ENCODE measurements around the gene PARD3B. TPM values are rescaled to one million over a fixed set of nuclear protein-coding genes. Genes with fewer than 3 reads are reported as not detected.

PARD3B gene
- total RNA-seq, 1 experiment from 2014 or later = 7.6 TPM

DNA sequence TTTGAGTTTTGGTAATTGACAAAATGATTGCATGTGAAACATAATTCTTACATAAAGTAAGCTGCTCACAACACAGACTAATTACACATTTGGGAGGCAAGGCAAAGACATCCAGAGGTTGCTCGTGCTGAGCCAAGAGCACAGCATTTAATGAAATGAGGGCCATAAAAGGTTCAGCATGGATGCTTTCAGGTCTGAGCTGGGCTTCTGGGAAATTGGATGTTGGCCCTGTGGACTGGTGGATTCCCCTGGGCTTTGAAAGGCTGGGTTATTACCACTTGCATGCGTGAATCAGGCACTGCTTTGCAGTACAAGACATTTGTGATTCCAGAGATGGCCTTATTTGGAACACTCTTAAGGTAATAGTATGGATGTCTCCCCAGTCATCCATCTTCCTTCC lies 603.5 kb downstream of the PARD3B start:
- Histone ChIP-seq H3K36me3 (ENCODE audit: insufficient read depth, low read length, poor library complexity, severe bottlenecking) (no peaks in the 10 kb centered on the region), H3K27ac (ENCODE audit: low read depth, low read length, poor library complexity, severe bottlenecking) (no peak overlapping the region), H3K9me3 (ENCODE audit: low read depth, low read length, poor library complexity, severe bottlenecking) (no peaks in the 10 kb centered on the region), H3K4me3 (ENCODE audit: low read depth, low read length, poor library complexity, severe bottlenecking) (no peak overlapping the region), H3K4me1 (ENCODE audit: insufficient read depth, low read length, poor library complexity, severe bottlenecking) (no peaks in the 10 kb centered on the region), H3K27me3 (replicated peaks; ENCODE audit: insufficient read depth, low read depth, low read length, poor library complexity) (no peaks in the 10 kb centered on the region)
- BruUV-seq (replicated peaks) = no TSS peak
- intact Hi-C loops (cut with micrococcal nuclease; ENCODE audit: unreplicated experiment) = no loop called here
- no peak for TF ChIP-seq EZH2 (IDR thresholded peaks at IDR 0.05; ENCODE audit: borderline replicate concordance, low read depth, low read length, poor library complexity, severe bottlenecking)
- TF ChIP-seq, protein P1, sequence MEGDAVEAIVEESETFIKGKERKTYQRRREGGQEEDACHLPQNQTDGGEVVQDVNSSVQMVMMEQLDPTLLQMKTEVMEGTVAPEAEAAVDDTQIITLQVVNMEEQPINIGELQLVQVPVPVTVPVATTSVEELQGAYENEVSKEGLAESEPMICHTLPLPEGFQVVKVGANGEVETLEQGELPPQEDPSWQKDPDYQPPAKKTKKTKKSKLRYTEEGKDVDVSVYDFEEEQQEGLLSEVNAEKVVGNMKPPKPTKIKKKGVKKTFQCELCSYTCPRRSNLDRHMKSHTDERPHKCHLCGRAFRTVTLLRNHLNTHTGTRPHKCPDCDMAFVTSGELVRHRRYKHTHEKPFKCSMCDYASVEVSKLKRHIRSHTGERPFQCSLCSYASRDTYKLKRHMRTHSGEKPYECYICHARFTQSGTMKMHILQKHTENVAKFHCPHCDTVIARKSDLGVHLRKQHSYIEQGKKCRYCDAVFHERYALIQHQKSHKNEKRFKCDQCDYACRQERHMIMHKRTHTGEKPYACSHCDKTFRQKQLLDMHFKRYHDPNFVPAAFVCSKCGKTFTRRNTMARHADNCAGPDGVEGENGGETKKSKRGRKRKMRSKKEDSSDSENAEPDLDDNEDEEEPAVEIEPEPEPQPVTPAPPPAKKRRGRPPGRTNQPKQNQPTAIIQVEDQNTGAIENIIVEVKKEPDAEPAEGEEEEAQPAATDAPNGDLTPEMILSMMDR (conservative IDR thresholded peaks at IDR 0.05; ENCODE audit: low read depth, low read length) = no peak
- CTCF ChIA-PET = no interaction called here
- POLR2A ChIA-PET (ENCODE audit: low non-redundant PET) = no interaction called here
- no peak for DNase-seq (ENCODE audit: low spot score)

DNA sequence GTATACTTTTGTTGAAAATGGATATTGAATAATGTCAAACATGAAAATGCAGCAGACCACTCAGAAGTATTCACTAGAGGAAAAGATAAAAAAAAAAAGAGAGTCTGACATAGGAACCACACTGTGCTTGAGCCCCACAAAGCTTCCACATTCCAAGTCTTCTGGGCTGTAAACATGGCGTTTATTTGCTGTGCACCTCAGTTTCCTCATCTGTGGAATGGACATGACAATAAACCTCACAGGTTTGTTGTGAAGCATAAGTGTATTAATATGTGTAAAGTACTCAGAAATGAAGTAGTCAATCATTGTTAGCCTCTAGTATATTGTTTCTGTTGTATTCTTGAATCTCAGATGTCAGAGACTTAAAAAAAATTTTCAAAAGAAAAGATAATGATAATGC lies 611.2 kb downstream of the PARD3B start:
- H3K27ac ChIP-seq (ENCODE audit: low read depth, low read length, poor library complexity, severe bottlenecking) = no peak overlapping the region
- BruUV-seq (replicated peaks) = no TSS peak
- TF ChIP-seq EZH2 (IDR thresholded peaks at IDR 0.05; ENCODE audit: borderline replicate concordance, low read depth, low read length, poor library complexity, severe bottlenecking) = no peak
- TF ChIP-seq, protein P1 (conservative IDR thresholded peaks at IDR 0.05; ENCODE audit: low read depth, low read length) = no peak
- H3K4me1 ChIP-seq (ENCODE audit: insufficient read depth, low read length, poor library complexity, severe bottlenecking) = peaks cover 6% of the 10 kb centered on the region
- H3K9me3 ChIP-seq (ENCODE audit: low read depth, low read length, poor library complexity, severe bottlenecking) = no peaks in the 10 kb centered on the region
- no peak for DNase-seq (ENCODE audit: low spot score)
- H3K27me3 ChIP-seq (replicated peaks; ENCODE audit: insufficient read depth, low read depth, low read length, poor library complexity) = no peaks in the 10 kb centered on the region
- H3K36me3 ChIP-seq (ENCODE audit: insufficient read depth, low read length, poor library complexity, severe bottlenecking) = no peaks in the 10 kb centered on the region
- intact Hi-C loops (cut with micrococcal nuclease; ENCODE audit: unreplicated experiment) = no loop called here
- ChIA-PET POLR2A (ENCODE audit: low non-redundant PET) (no interaction called here), CTCF (no interaction called here)
- no peak overlapping the region for H3K4me3 ChIP-seq (ENCODE audit: low read depth, low read length, poor library complexity, severe bottlenecking)

DNA sequence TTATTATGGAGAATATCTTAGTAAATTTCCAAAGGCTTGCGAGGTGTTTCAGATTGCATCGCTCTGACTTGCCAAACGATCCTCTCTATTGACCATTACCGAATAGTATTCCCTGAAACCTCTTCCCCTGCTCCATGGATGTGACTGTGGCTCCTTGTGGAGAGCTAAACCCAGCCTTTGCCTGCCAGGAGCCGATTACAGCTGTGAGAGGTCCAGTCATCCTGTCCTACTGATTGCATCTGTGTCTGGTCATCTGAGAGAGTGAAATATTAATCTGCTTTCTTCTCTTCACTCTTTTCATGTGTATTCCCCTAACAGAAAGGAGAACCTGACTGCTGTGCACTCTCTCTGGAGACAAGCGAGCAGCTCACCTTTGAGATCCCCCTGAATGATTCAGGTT lies 613.1 kb downstream of the PARD3B start:
- H3K27ac ChIP-seq (ENCODE audit: low read depth, low read length, poor library complexity, severe bottlenecking) = no peak overlapping the region
- ChIA-PET POLR2A (ENCODE audit: low non-redundant PET) (no interaction called here), CTCF (no interaction called here)
- H3K4me1 ChIP-seq (ENCODE audit: insufficient read depth, low read length, poor library complexity, severe bottlenecking) = peaks cover 8% of the 10 kb centered on the region
- H3K36me3 ChIP-seq (ENCODE audit: insufficient read depth, low read length, poor library complexity, severe bottlenecking) = no peaks in the 10 kb centered on the region
- DNase-seq (ENCODE audit: low spot score) = no peak
- no peak overlapping the region for H3K4me3 ChIP-seq (ENCODE audit: low read depth, low read length, poor library complexity, severe bottlenecking)
- intact Hi-C loops (cut with micrococcal nuclease; ENCODE audit: unreplicated experiment) = no loop called here
- TF ChIP-seq EZH2 (IDR thresholded peaks at IDR 0.05; ENCODE audit: borderline replicate concordance, low read depth, low read length, poor library complexity, severe bottlenecking) = no peak
- TF ChIP-seq, protein P1 (conservative IDR thresholded peaks at IDR 0.05; ENCODE audit: low read depth, low read length) = no peak
- no peaks in the 10 kb centered on the region for H3K27me3 ChIP-seq (replicated peaks; ENCODE audit: insufficient read depth, low read depth, low read length, poor library complexity)
- no TSS peak for BruUV-seq (replicated peaks)
- no peaks in the 10 kb centered on the region for H3K9me3 ChIP-seq (ENCODE audit: low read depth, low read length, poor library complexity, severe bottlenecking)

Measured in A673 (cell line).